Nucleus accumbens (tissue), 56 donors: ENCODE data around the gene CCL18.
"Not testable (repeated sequence)": the region's sequence is repeated elsewhere in the genome, so short reads cannot be mapped to it uniquely, and the experiment has no call there.

ENCODE experiments used
- DNase-seq, 56 donors: peaks; one replicate each; lab custom pipeline; 2025; lab: John Stamatoyannopoulos, UW

CCL18 gene

DNA sequence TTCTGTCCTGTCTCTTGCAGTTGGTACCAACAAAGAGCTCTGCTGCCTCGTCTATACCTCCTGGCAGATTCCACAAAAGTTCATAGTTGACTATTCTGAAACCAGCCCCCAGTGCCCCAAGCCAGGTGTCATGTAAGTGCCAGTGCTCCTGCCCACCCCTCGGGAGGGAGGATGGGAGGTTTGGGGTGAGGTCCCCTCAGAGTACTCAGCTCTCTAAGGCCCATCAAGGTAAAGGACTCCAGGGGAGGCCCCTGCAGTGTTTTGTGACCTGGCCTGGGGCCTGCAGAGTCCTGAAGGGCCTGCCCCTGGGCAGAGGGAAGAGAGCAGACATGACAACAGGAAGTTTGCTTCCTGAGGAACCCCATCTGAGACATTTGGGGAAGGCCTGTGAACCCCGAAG, 6.4 kb downstream of the CCL18 start:
- DNase-seq = no peak

- no peak for DNase-seq
Observed at GRCh38 chr17:36071751-36072150, 7.7 kb downstream of the CCL18 start.

DNA sequence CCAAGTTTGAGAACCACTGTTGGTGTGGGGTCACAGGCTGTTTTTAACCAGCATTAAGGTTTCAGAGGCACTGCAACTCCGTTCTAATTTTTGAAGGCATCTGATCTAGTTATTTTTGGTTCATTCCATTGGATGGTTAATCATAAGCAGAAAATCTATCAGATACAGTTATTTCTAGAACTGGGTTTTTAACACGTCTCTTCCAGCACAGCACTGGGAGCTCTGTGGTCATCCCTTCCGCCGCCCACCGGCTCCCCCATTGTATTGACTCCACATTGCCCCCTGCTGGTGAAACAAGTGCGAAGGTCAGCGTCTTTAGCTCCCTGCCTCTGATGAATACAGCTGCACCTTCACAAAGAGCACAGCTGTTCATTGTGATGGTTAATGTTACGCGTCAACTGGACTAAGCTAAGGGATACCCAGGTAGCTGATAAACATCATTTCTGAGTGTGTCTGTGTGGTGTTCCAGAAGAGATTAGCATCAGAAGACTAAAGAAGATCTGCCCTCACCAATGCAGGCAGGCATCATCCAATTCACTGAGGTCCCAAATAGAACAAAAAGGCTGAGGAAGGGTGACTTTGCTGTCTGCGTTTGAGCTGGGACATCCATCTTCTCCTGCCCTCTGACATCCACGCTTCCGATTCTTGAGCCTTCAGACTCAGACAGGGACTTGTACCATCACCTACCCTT, 8.5 kb downstream of the CCL18 start:
- DNase-seq = peak in 7 of 56 donors; percentile 0 to 47 (median 13)

- no peak for DNase-seq
Observed at GRCh38 chr17:36074365-36074764, 10.3 kb downstream of the CCL18 start.

GRCh38 chr17:36081681-36082471, 17.8 kb downstream of the CCL18 start:
- DNase-seq = not testable (repeated sequence)

DNA sequence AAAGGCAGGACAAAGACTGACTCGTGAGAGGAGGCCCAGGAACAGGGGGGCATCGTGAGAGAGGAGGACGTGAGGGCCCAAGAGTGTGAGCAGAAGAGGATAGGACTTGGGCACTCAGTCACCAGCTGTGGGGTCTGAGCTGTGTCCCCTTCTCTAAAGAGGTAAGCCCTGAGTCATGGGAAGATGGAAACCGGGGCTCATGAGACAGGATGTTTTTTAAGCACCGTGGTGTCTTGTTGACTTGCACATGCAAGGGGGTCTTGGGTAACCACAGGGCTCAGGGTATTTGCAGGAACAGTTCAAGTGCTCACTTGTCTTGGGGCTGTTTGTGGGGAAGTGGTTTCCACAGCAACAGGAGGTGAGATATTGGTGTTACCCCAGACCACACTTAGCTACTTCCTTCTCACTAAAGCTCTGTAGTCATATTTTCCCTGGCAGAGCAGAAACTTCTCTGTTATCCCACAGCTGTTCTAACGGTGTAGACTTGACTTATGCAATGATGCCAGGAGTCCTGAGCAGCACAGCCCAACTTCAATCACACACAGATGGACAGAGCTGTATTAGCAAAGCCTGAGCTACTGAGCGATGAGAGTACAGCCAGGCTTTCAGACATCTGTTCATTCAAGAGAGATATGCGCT, 18.5 kb downstream of the CCL18 start:
- DNase-seq = not testable (repeated sequence)

- not testable (repeated sequence) for DNase-seq
Observed at GRCh38 chr17:36083691-36084090, 19.6 kb downstream of the CCL18 start.

DNA sequence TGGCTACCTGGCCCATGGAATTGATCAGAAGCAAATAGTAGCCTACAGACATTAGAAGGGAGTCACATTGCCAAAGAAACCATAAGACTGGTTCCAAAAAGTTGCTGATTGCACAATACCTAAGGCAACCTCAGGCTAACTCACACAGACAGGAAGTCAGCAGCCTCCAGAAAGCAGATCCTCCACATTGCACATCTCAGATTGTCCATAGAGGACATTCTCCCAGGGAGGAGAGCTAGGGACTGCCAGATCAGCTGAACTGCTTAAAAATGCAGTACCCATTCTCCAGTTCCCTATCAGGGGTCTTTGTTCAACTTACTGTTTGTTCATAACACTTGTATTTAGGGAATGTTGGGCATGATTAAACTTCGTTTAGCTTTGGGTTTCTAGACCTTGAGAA, 21.7 kb downstream of the CCL18 start:
- DNase-seq = no peak

DNA sequence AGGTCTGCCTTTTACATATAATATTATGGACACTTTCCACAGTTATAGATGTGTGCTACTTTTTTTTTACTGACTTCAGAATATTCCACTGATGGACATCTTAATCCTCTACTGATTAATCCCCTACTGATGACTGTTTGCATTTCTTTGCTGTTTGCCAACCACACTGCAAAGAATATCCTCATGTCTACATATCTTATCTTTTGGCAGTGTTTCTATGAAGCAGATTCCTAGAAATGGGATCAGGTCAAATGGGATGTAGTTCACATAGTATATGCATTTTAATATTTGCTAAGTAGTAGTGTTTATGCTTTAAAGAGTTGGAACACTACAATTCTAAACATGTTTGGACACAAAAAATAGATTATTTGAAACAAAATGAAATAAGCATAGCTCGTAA, 22.7 kb downstream of the CCL18 start:
- no peak for DNase-seq

GRCh38 chr17:36087471-36087870, 23.4 kb downstream of the CCL18 start:
- DNase-seq = not testable (repeated sequence)

GRCh38 chr17:36087897-36088572, 24.0 kb downstream of the CCL18 start:
- DNase-seq = not testable (repeated sequence)

- DNase-seq = no peak
Observed at GRCh38 chr17:36088670-36089338, 24.7 kb downstream of the CCL18 start.

GRCh38 chr17:36089339-36089865, 25.3 kb downstream of the CCL18 start:
- no peak for DNase-seq

DNA sequence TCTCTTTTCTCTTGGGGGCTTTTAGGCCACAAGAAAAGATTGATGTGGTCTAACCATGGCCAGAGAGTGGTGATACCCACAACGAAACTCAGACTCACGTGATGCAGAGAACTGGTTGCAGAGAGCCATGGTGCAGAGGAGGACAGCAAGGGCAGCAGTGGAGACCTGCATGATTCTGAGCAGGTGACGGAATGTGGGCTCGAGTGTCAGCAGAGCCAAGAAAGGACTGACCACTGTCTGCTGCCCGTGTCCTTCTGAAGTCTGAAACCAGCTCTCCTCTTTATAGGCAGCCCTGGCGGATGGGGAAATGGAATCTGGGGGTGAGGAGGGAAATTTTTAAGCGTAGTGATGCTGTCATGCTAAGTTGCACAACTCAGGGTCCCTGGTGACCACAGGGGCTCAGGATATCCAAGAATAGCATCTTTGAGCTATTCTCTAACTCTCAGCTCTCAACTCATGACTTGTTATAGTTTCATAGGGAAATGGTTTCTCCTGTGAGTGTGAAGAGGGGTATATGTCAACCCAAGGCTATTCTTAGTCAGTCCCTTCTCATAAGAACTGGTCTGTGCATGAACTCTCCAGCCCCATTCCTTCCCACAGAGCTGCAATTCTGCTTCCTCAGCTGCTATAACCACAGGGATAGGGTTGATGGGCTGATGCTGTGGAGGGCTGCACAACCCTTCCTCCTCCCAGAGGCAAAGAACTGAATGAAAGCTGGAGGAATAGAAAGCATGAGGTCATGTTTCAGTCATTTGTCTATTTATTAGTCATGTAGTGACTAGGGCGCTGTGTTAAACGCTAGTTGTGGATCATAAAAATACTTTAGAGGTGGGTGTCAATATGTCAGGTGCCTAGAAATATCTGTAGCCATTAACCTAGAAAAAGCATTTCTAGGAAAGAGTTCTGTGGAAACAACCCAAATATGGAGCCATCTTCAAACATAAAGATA, 26.1 kb downstream of the CCL18 start, which contains the start of gene CCL3:
TSS of gene CCL3 (minus strand) at position 256 of the 949 bp plus-strand sequence. CDS start at position 171, 85 bp downstream.
- DNase-seq = peak in 3 of 56 donors; percentile 9 to 20 (median 10)

- no peak for DNase-seq
Observed at GRCh38 chr17:36092230-36092629, 28.2 kb downstream of the CCL18 start.

- DNase-seq = not testable (repeated sequence)
Observed at GRCh38 chr17:36092715-36093114, 28.6 kb downstream of the CCL18 start.

GRCh38 chr17:36094232-36094631, 30.2 kb downstream of the CCL18 start:
- DNase-seq = no peak

DNA sequence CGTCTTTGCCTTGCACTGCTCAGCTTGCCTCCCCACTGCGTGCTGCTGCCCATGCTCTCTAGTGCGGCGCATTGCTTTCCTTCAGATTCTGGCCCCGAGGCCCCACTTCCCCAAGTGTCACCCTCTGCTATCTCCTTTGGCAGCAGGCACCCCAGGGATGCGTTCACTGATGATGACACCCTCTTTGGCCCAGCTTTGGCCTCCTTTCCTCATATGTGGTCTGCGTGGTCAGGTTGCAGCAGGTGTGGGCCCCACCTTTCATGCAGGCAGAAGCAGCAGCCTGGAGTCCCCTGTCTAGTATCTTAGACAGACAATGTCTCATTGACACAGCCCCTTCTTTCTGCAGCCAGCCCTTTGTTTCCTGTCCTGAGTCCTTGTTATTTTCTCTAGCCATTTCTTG, 30.7 kb downstream of the CCL18 start:
- no peak for DNase-seq

- DNase-seq = no peak
Observed at GRCh38 chr17:36095992-36096391, 31.9 kb downstream of the CCL18 start.
